ENCODE results near the gene ANKRD12.
"Not testable (repeated sequence)": the region's sequence is repeated elsewhere in the genome, so short reads cannot be mapped to it uniquely, and the experiment has no call there.

Gene ANKRD12

DNA sequence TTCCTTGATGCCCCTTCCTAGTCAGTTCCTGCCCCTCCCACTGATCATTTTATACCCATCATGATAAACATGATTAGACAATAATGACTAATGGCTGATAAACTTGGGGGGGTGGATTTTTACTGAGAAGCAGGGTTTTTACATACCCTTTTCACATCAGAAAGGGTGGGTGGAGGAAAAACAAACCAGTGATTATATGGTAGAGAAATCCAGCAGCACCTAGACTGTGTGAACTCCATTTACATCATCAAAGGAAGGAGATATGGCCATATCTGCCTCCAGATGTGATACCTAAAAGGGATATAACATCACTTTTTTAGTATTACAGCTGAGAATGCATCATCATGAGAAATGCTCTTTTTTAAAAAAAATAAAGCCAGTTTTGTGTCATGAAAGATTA, 89.9 kb downstream of the ANKRD12 start:
- DNase-seq (ENCODE audit: low read depth in 1 of 2, low spot score in 1 of 2), result no peak

DNA sequence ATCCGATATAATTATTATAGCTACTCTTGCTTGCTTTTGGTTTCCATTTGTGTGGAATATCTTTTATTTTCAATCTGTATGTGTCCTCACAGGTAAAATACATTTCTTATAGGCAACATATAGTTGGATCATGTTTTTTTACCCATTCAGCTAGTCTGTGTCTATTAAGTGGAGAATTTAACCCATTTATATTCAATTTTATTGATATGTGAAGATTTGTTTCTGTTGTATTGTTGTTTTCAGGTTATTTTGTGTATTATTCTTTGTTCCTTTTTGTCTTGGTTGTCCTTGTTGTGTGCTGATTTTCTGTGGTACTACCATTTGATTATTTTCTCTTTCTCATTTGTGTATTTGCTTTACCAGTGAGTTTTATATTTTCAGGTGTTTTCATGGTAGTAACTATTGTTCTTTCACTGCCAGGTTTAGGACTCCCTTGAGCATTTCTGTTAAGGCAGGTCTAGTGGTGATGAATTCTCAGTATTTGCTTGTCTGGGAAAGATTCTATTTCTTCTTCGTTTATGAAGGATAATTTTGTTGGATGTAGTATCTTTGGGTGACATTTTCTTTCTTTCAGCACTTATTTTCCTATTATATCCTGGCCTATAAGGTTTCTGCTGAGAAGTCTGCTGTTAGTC, 95.4 kb downstream of the ANKRD12 start:
- no peak for DNase-seq (ENCODE audit: low read depth in 1 of 2, low spot score in 1 of 2)

DNA sequence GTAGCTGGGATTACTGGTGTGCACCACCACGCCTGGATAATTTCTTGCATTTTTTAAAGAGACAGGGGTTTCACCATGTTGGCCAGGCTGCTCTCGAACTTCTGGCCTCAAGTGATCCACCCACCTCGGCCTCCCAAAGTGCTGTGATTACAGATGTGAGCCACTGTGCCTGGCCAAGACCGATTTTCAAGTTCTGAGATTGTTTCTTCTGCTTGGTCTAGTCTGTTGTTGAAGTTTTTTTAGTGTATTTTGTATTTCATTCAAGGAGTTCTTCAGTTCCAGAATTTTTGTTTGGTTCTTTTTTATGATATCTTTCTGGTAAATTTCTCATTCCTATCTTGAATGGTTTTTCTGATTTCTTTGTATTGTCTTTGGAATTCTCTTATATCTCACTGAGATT, 96.4 kb downstream of the ANKRD12 start:
- no peak for DNase-seq (ENCODE audit: low read depth in 1 of 2, low spot score in 1 of 2)

DNA sequence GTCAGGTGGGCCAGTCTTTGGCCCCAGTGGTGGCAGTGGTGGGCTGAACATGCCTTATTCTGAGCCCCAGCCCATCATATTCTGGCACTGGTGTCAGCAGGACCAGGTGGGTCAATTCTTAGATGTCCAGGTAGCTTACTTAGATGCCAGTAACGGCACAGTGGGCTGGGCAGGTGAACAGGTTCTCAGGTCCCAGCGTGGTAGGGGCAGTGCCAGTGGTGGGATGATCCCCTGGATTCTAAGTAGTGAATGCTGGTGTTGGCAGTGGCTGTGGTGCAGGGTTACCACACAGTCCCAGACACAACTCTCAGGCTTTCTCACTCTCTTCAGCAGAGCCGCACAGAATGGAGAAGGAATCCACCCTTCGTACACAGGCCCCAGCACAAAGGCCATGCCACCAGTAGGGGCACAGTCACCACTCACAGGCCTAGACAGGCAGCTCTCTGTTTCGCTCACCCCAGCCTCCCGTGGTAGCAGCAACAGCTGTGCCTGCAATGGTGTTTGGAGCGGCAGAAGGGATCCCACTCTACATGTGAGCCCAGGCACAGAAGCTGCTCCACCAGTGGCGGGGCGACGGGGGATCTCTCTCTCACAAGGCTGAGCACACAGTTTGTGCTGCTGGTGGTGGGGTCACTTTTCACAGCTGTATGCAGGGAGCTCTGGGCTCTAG, 97.3 kb downstream of the ANKRD12 start:
- DNase-seq (ENCODE audit: low read depth in 1 of 2, low spot score in 1 of 2), result no peak

DNA sequence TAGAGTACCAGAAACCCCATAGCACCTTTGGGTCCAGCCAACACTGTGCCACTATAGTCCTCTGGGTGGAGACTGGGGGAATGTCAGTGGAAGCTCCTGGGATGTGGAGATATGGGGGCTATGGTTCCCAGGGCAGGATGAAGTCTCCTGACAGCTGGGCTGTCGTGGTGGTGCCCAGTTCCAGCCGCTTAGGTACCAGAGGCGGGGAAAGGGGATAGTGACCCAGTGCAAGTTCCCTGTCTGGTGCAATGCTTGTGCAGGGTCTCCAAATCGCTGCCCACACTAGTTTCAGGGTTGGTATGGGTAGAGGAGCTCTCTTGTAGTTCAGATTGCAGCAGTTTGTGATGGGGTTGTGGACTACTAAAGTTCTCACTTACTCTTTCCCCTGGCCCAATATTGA, 97.9 kb downstream of the ANKRD12 start:
- no peak for DNase-seq (ENCODE audit: low read depth in 1 of 2, low spot score in 1 of 2)

DNA sequence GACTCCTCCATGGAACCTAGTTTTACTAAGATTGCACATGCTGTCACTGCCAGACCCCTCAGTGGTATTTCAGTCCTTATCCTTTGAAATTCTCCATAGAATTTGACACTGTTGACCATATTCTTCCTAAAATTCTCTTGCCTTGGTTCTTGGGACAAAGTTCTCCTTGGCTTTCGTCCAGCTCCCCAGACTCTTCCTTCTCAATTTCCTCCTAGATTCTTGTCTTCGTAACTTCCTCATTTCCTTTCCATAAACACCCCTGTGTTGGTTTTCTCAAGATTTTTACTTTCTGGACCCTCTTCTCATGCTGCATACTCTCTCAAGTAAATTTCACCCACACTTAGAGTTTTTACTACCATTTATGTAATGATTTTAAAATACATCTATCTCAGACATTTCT, 101.4 kb downstream of the ANKRD12 start:
- DNase-seq (ENCODE audit: low read depth in 1 of 2, low spot score in 1 of 2), result no peak

DNA sequence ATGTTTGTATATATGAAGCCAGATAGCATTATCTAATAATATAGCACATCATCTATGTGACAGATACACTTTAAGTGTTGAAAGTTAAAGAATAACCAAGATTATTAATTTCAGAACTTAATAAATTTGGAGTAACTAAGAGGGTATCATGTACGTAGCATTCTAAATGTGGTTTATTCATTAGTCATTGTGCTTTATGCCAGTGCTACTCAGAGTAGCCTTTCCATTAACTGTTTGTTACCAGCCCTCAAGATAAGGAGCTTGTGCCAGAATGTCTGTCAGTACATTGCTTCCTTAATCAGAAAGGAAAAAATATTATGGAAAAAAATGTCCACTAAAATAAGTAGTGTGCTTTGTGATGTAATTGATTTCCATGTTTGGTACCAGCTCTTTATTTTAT, 103.1 kb downstream of the ANKRD12 start:
- no peak for DNase-seq (ENCODE audit: low read depth in 1 of 2, low spot score in 1 of 2)

DNA sequence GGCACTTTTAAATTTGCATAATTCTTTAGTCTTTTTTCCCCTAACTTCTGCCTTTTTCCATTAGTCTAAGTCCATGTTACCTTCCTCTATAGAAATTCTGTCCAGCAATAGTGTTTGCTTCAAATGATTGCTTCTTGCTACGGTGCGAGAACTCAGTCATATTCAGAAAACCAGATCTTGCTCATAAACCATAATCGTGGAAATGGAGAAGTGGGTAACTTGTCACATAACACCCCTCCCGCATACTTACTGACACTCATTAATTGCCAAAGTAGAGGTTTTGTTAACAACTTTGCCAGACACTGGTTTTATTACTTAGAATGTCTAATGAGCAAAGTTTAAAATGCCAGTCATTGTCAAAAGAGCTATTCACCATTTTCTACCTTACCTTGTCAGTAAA, 103.7 kb downstream of the ANKRD12 start:
- DNase-seq (ENCODE audit: low read depth in 1 of 2, low spot score in 1 of 2), result no peak

DNA sequence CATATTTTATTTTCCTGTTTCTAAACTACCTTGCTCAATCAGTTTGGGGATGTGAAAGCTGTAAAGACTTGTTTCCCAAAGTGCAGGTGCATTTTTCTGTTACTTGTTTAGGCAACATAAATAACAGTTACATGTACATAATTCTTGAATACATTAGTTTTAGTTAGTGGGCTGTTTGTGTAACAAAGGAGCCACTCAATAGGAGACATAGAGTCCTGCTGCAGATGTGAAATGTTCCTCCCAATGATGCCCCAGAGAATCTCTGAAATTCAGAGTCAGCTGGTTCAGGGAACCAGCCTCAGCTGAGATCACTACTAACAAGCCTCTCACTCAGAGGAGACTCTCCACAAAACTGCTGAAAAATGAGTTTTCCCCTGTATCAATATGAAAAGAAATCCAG, 106.4 kb downstream of the ANKRD12 start:
- DNase-seq (ENCODE audit: low read depth in 1 of 2, low spot score in 1 of 2), result no peak

DNA sequence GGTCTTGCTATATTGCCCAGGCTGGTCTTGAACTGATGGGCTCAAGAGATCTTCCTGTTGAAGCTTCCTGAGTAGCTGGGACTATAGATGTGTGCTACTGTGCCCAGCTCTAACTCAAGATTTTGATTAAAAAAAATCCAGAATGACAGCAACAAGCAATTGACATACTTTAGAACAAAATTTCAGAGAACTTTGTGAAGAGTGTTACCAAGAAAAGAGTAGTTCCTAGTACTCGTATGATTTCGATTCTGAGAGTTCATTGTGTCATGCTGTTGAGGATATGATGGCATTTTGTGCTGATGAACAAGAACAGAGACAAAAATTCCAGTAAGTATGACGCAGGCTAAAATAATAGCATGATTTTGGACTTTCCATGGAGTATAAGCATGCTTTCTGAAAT, 107.8 kb downstream of the ANKRD12 start:
- no peak for DNase-seq (ENCODE audit: low read depth in 1 of 2, low spot score in 1 of 2)

DNA sequence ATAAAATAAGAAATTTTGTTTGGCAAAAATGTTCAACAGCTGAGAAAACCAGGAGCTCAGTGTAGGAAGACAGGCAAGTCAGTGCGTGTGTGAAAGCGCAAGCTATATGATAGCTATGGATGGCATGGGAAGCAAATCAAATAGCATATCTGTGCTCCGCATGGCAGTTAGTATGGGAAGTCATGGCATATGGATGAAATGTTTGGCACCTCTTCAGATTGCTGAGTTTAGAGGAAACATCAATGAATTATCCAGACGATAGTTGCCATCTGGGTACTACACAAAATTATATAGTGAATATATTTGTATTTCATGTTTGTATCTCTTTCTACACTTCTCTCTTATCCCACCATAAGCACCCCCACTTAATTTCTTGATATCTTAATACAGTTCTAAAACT, 112.1 kb downstream of the ANKRD12 start:
- no peak for DNase-seq (ENCODE audit: low read depth in 1 of 2, low spot score in 1 of 2)

DNA sequence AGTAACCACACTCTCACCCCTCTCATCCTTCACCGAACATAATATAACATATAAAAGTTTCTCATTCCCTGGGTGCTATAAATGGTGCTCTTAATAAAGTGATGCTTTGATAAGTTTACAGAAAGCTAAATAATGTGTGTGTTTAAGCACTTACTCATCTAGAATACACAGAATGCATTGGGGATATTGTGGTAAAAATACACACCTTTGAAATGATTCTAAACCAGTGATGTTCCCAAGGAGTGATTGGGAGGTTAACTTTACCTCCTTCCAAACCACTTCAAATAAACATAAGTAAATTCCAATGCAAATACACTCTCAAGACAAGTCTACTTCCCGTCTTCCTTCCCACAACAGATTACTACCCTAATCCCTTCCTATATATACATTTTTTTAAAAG, 112.7 kb downstream of the ANKRD12 start:
- DNase-seq (ENCODE audit: low read depth in 1 of 2, low spot score in 1 of 2), result no peak

DNA sequence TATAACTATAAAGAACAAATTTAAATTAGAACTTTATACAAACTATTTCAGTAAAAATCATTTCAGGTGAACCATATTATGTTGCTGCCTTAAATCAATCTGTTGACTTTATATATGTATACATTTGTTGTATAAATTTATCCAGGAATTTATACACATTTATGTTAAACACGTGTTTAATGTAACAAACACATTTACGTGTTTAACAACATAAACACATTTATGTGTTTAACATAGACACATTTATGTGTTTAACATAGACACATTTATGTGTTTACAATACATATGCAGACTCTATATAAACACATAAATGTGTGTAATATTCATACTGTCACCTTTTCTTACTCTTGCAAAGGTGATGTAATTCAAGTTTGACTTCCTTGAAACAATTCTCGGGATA, 122.6 kb downstream of the ANKRD12 start:
- DNase-seq (ENCODE audit: low read depth in 1 of 2, low spot score in 1 of 2), result no peak

DNA sequence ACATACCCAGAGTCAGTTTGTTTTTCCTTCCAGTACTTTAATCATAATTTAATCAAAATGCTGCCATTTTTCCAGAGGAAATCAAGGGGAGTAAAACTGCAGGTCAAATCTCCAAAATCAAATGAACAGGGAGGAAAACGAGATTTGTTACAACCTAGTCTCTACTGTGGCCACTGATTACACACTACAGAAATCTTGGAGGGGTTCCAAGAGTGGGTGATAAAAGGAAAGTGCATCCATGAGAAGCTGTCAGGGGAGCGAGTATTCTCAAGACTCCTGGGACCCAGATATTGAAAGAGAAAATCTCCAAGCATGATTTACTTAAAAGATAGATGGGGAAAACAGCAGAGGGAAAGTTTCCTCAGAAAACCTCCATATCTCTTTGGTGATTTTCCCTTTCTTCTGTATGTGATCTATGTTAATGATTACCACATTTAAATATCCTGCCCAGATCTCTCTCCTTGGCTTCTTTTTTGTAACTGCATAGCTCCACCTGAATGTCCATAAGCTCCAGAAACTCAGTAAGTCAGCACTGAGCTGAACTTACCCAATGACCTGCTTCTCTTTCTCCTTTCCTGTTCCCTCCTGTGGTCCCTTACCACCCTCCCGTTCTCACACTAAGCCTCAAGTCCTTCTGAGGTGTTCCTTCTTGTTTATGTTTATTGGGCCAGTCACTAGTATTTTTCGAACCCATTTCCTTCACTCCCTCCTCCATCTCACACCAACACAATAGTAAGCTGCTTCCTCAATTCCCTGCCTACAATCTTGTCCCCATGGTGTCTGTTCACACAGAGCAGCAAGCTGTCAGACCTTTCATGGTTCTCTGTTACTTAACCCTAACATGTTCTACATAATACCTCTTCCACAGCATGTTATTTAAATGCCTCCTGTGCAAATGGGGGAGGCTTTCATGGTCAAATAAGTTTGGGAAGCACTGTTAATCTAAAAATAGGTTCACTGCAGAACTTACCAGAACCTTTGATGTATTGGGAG, 124.1 kb downstream of the ANKRD12 start:
- no peak for DNase-seq (ENCODE audit: low read depth in 1 of 2, low spot score in 1 of 2)

DNA sequence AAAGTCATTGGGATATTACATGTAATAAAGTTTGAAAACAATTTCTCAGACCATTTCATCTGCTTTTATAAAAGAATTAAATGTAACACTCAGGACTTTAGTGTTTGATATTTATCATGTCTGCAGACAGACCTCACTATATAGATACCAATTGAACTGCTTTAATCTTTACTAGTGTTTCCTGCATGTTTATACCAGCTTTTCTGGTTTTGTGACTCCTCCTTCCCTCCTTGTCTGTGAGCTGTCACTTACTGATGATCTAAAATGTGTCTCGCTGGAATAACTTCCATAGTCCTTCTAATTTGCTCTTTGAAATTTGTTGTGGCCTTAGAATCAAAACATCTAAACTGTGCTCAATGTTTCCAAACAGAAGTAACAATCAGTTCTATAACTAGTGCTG, 126.7 kb downstream of the ANKRD12 start:
- DNase-seq (ENCODE audit: low read depth in 1 of 2, low spot score in 1 of 2), result no peak

DNA sequence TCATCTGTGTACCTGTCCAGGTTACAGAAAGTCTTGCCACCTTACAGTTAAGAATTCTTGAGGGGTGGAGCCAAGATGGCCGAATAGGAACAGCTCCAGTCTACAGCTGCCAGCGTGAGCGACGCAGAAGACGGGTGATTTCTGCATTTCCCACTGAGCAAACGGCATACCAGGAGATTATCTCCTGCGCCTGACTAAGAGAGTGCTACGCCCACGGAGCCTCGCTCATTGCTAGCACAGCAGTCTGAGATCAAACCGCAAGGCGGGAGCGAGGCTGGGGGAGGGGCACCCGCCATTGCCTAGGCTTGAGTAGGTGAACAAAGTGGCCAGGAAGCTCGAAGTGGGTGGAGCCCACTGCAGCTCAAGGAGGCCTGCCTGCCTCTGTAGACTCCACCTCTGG, 128.2 kb downstream of the ANKRD12 start:
- not testable (repeated sequence) for DNase-seq (ENCODE audit: low read depth in 1 of 2, low spot score in 1 of 2)

DNA sequence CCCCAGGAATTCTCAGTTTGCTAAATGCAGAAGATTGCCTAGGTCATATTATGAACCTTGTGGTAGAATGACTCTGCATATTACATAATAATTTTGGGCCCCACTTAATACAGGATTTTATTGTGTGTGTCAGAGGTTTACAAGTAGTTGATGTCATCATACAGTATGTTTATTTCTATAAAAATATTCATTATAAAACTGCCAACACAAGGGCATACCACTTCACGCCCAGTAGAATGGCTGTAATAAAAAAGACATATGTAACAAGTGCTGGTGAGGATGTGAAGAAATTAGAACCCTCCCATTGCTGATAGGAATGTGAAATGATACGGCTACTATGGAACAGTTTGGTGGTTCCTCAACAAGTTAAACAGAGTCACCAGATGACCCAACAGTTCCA, 136.6 kb downstream of the ANKRD12 start:
- no peak for DNase-seq (ENCODE audit: low read depth in 1 of 2, low spot score in 1 of 2)

DNA sequence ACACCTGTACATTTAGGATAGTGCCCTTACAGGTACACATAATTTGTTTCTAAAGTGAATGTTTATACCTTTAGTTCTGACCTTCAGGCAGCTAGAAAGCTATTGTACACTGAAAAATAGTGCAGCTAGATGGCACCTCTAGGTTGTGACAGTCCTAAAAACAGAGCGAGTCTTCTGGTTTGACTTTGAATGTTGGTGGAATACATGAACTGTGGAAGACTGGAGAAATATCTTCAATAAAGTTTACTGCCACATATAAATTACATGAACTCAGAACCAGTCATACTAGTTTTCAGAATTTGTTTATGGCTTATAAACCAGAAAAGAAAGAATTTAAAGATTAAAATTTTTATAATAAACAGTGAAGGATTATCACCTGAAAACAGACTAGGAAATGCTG, 139.3 kb downstream of the ANKRD12 start:
- no peak for DNase-seq (ENCODE audit: low read depth in 1 of 2, low spot score in 1 of 2)

DNA sequence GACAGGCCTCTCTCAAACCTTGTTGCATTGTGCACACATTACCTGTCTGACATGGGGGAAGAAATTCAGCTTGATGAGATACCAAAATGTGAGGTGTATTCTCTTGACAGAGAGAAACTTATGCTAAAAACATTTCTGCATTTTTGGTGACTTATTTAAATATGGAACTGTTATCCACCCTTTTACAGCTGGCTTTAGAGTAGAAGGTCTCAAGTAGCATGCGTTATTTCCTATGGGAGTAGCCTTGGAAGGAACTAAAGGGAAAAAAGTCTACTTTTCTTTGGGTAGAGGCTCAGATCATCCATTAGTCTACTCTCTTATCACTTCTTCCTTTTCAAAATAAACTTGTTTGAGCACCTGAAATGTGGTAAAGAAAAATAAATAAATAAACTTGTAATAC, 141.4 kb downstream of the ANKRD12 start:
- no peak for DNase-seq (ENCODE audit: low read depth in 1 of 2, low spot score in 1 of 2)

DNA sequence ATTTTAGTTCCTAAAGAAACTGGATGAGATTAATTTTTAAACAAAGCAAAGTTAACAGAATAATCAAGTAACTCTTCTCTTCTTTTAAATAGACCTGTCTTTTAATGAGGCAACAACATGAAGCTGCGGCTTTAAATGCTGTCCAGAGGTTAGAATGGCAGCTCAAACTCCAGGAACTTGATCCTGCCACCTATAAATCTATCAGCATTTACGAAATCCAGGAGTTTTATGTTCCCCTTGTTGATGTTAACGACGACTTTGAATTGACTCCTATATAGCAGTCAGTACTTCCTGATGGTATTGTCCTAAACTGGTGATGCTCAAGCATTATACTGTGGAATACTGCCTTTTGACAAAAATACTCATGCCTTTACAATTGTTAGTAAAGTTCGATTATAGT, 144.3 kb downstream of the ANKRD12 start:
- DNase-seq (ENCODE audit: low read depth in 1 of 2, low spot score in 1 of 2), result no peak

DNA sequence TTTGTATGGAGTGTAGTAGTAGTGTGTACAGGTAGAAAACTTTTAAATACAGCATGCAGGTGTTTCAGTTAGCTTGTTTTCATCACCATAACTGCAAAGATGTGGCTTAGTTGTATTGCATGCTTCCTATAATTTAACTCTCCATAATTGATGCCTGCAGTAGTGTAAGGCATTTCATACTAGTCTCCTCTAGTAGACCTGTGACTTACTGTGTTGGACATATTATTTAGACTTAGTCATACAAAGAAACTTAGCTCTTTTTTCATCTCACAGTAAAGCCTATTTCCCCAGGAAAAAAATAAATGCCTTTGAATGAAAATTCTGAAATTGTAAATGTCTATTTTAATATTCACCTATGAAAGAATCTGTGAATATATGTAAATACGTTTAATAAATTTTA, 145.2 kb downstream of the ANKRD12 start:
- no peak for DNase-seq (ENCODE audit: low read depth in 1 of 2, low spot score in 1 of 2)

DNA sequence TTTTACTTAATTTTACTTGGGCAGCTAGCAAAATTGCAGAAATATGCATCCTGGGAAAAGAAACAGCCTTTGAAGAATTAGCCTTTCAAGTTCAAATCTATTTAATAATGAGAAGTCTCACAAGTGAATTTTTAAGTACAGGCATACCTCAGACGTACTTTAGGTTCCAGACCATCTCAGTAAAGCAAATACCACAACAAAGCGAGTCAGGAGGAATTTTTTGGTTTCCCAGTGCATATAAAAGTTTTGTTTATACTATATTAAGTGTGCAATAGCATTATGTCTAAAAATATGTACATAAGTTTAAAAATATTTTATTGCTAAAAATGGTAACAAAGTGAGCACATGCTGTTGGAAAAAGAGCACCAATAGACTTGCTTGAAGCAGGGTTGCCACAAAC, 147.2 kb downstream of the ANKRD12 start:
- no peak for DNase-seq (ENCODE audit: low read depth in 1 of 2, low spot score in 1 of 2)

Data from stimulated activated CD4-positive, alpha-beta T cell treated with anti-CD3 and anti-CD28 coated beads, Interleukin-15, amount 100 ng/mL, for 1 hour (primary cell).